ENCODE results near the gene SLC6A17.

Gene SLC6A17

DNA sequence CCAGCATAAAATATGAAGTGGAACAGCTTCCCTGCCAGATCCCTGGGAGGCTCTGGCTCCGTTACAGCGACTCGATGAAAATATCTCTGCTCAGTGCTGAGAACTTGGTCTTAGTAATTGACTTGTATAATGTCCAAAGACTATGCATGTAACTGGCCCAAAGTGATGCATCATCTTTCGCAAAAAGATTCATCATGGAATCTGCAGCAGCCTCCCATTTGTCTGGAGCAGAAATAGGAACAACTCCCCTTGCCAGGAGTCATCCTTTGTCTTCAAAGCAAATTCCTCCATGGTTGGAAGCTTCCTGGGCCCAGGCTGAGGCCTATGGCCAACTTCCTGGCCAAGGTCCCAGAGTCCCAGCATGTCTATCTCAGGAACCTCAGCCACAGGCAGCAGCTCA, 16.9 kb upstream of the SLC6A17 start:
- no peak for DNase-seq
- intact Hi-C loops (cut with DNase I): no loop called here

DNA sequence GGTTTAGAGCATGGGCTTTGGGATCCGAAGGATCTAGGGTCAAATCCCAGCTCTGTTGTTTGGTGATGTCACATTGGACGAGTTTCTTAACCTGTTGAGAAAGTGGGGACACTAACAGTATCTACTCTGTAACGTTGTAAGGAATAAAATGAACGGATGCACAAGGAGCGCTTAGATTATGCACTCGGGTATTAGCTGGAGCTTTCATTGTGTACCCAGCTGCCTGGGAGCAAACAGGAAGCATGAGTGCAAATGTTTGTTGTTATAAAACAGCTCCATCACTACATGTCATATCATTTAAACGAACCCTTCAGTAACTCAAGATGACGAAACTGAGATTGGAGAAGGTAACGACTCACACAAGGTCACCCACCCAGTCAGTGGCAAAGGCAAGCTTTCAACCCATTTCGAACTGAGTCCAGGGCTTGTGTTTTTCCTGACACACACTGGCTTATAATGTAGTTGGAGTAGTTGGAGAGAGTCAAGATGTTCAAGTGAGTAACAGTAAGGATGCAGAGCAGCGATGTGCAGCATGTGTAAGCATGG, 16.2 kb upstream of the SLC6A17 start:
- DNase-seq: no peak
- intact Hi-C loops (cut with DNase I): no loop called here

DNA sequence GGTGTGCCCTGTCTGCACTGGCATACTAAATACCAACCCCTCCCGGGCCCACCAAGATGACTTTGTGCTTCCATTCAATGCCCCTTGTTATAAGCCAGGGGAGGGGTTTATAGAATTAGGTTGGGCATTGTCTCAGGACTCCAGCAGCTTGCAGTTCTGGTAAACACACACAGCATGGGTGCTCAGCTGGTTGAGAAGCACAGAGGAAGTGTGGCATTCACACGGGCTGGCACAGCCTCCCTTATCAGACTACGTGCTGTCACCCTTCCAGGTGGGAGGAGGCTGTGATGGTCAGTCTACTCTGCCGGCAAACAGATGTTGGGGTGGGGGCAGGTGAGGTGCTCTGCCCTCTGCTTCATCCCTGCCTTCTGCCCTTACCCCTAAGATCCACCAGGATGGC, 15.0 kb upstream of the SLC6A17 start:
- peak in 1 of 42 donors; percentile 13 for DNase-seq
- intact Hi-C loops (cut with DNase I): no loop called here

DNA sequence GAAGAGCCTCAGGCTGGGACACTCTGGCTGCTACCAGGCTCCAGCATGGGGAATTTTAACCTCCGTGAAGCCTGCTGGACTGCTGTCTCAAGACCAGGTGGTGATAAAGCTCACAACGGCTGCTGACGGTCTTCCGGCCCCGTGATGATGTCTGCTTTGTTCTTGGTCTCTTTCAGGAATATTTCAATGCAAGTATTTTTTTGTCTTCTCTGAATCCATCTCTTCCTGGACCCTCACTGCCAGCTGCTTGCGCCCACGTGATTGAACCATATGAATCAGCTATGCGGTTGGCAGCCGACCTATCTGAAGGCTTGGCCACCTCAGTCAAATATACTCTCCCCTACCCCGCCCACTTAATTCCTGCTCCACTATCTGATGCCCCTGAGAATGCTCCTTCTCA, 14.6 kb upstream of the SLC6A17 start:
- no peak for DNase-seq
- intact Hi-C loops (cut with DNase I): no loop called here

DNA sequence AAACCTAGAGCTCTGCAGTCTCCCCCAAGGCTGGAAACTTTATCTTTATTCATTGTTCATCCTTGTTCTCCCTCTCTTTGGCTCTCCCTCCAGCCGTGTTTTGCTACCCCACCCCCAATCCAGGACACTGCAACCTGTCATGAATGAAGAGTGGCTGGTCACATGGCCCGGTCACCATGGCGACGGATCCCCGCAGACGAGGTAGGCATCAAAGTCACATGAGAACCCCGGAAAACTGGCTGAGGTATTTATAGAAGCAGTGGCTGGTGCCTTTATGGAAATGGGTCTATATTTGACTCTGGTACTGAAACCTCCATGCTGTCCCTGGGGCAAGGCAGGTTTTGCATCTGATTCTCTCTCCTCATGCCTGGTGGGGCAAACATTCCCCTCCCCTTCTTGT, 13.4 kb upstream of the SLC6A17 start:
- peak; percentile 68 to 96 (median 88) for DNase-seq
- intact Hi-C loops (cut with DNase I): no loop called here

DNA sequence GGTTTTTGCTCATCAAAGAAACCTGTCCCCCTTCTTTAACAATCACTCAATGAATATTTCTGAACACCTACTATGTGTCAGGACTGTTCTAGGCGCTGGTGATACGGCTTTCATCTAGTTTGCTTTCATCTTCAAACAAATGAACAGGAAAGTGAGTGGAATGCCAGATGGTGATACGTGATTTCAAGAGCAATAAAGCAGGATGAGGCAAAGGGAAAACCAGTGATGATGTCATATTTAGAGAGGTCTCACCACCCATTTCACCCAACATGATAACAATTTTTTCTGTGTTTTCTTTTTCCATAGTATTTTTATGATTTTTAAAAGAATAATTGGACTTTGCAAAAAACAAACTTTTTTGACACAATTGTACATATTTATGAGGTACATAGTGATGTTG, 11.3 kb upstream of the SLC6A17 start:
- DNase-seq: no peak
- intact Hi-C loops (cut with DNase I): no loop called here

DNA sequence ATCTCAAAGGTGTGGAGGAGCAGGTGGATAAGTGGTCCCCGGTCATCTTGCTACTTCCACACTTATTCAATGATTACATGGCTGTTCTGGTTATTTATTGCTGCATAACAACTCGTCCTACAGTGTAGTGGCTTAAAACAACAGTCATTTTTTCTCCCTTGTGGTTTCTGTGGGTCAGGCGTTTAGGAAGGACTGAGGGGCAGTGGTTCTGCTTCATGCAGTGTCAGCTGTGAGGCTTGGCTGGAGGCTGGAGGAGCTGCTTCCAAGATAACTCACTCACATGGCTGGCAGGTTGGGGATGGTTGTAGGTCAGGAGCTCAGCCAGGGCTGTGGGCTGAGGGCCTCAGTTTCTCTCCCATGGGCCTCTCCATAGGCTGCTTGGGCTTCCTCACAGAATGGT, 5.9 kb upstream of the SLC6A17 start:
- DNase-seq: no peak
- intact Hi-C loops (cut with DNase I): no loop called here

DNA sequence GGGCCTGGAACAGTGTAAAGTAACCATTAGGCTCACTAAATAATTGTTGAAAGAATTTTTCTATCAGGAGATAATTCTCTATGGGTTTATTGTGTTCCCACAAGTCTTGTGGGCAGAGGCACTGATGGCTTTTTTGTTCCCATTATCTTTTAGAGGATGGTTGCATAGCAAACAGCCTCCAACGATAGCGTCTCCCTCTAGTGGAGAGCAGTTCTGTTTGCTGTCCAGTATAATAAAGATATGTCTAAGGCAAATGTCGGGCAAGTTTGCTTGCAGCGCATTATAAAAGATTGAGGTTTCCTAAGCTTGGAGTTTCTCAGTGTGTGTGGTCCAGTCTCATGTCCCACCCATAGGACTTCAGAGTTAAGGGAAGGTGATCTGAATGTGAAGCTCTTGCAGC, 1.3 kb upstream of the SLC6A17 start:
- intact Hi-C loops (cut with DNase I): no loop called here
- DNase-seq: no peak

DNA sequence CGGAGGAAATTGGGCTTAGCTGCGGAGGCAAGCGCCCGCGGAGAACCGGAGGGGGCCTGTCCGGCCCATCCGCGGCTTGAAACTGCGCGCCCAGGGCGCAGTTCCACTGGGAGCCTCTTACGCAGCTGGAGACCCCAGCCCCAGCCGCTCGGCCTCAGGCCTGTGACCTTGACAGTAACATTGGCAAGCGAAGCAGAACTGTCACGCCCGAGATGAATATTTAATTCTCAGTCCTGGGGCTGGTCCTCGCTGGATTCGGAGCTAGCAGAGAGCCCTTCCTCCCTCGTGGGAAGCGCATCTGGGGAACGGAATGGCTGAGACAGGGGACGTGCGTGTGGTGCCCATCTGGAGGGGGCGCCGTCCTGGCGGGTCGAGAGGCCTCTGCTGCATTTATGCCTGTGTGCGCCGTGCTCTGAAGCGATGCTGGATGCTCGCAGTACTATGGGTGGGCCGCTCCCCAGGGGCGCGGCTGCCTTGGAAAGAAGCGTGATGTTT, 928 bp downstream of the SLC6A17 start:
- peak in 18 of 42 donors; percentile 9 to 66 (median 36) for DNase-seq
- intact Hi-C loops (cut with DNase I): no loop called here

DNA sequence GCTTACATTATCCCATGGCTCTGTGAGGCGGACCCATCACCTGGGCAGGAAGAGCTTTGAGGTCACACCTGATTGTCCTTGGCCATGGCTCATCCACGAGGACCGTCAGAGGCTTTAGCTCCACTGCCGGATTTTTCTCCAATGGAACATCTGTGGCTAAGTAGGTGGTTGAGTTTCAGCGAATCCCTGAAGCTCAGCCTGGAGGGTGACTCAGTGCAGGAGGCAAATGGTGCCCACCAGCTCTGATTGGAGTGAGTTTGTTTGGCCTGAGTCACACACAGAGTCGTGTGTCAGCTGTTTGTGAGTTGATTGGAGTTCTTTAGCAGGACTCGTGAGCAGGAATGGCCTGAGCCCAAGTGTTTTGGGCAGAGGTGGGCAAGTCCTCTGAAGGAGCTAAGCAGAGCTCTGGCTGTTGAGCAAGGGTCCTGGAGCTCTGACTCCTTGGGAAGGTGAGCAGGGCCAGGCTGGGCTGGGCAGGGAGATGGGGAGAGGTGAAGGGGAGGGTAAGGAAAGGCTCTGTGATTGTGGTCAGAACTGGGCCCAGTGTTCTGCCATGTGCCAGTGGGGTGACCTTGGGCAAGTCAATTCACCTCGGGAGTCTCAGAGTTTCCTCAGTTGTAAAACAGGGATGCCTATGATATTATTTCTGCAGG, 2.0 kb downstream of the SLC6A17 start:
- intact Hi-C loops (cut with DNase I): no loop called here
- peak in 24 of 42 donors; percentile 5 to 79 (median 49) for DNase-seq

DNA sequence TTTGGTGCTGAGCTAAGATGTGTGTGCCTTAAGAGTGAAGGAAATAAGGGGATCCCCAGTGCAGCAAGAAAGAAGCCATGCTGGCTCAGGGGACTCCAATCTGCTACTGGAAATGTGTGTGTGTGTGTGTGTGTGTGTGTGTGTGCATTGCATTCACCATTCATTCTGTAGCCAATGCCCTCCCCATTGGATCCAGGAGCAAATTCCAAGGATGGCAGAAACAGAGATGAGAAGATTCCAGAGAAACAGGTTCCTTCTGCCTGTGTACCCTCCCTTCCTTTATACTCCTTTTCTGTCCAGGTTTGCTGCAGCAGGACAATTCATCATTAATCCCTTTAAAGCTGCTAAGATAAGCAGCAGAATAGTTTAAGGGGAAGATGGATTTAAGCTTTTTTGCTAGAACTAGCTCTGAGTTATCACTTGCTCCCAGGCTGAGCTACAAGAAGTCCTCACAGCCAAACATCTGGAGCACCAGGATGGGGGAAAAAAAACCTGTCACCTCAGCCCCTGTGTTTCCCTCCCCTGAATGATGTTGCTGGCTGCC, 3.2 kb downstream of the SLC6A17 start:
- no peak for DNase-seq
- intact Hi-C loops (cut with DNase I): no loop called here

DNA sequence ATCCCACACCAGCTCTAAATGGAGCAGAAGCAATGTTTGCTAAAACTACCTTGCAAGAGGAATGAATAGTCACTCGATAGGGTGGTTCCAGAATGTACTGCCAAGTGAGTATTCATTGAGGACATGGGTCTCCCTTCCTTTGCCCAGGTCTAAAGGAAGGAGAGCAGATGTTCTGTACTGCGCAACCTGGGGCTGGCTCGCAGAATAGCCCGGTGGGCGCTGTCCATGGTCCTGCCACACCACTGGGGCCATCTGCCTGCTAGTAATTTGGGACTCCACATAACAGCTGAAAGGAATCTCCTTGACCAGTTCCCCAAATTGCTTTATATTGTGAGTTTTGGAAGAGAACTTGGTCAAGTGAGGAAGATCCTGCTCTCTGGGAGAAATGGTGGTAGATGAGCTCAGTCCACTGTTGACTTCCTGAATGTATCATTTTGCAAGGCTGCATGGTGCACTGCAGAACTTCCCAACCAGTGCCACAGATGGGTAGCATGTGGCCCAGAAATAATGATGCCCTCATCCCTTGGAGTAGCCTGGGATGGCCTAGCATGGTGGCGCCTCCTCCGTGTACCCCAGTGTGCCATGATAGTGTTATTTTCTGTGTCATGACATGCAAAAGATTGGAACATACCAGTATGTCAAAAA, 5.7 kb downstream of the SLC6A17 start:
- DNase-seq: no peak
- intact Hi-C loops (cut with DNase I): no loop called here

DNA sequence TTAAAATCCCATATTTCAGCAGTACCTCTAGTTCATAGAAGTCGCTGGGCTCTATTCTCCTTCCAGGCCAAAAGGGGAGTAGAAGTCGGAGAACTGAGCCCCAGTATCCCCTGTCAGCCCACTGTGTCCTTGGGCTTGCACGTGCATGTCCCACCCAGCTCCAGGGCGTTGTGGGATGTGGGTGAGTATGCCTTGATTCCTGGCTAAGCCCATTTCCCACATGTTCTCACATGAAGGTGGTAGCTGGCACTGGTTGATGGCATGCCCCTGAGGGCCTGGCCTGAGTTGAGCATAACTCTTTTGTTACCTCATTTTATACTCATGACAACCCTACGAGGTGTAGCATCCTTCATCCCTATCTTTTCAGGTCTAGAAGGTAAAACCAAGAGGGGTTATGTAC, 8.0 kb downstream of the SLC6A17 start:
- intact Hi-C loops (cut with DNase I): no loop called here
- DNase-seq: no peak

DNA sequence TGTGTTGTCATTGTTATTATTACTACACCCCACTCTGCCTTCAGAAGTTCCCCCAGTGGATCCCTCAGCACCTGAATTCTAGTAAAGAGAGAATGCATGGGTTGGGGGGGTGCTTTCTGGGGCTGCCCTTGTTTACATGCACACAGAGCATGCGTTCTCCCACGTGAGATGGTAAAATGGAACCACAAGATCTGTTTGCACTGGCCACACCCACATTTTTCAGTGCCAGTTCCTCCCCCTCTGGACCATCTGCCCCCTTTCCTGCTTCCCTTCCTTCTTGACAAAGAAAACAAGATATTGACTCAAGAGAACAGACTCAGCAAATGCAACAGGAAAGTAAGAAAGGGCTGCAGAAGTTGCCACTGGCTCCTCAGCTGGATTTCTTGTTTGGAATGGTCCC, 8.9 kb downstream of the SLC6A17 start:
- intact Hi-C loops (cut with DNase I): no loop called here
- no peak for DNase-seq

DNA sequence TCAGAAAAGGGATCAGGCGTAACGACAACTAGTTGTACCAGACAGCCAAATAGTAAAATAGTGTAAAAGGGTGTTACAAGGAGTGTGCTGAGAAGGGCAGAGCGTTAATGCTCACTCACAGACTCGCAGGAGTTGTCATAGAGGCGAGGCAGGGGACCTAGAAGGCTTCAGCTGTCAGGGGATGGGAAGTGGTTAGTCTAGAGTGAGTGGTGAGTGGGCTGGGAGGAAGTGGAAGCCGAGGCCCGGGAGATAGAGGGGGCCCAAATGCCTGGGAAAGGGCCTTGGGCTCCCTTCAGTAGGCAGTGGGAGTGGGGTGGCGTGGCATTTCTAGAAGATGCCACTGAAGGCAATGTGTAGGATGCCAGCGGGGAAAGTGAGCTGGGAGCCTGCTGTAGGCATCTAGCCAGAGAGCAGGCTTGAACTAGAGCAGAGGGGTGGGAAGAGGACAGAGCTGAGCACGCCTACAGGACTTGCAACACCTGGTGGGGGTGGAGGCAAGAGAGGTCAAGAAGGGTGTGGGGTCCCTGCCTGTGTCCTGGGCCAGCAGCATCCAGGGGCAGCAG, 10.3 kb downstream of the SLC6A17 start:
- intact Hi-C loops (cut with DNase I): no loop called here
- DNase-seq: peak in 22 of 42 donors; percentile 19 to 80 (median 34)

DNA sequence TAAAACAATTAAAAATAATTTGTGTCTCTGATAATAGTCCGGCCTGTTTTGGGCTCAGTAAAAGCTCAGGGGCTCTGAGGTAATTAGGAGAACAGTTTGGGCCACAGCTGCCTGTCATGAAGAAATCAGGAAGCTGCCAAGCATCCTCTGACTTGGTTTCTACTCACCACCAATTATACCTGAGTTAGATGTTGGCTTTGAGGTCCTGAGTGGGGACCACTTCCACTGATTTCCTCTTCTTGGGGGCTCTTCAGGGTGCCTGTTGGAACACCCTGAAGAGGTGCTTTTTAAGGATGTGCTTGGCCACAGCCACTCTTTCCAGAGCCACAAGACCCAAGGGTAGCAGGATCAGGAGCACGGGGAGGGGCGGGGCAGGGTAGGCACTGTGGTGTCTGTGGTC, 10.9 kb downstream of the SLC6A17 start:
- intact Hi-C loops (cut with DNase I): no loop called here
- DNase-seq: no peak

DNA sequence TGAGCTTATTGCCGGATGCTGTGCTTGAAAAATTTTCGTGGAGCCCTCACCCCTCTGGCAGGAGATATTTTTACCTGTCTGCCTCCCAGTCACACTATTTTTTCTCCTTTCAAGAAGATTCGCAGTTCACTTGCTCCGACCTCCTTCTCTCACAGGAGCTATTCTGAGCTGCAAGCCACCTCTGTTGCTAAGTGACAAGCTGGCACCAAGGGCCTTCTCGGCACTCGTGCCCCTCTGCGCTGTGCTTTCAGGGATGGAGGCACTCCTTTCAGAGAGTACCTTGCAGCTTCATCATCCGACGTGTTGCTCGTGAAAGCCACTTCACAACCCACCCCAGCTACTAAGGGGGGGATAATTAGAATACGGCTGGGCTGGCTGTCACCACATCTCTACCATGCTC, 11.6 kb downstream of the SLC6A17 start:
- intact Hi-C loops (cut with DNase I): no loop called here

DNA sequence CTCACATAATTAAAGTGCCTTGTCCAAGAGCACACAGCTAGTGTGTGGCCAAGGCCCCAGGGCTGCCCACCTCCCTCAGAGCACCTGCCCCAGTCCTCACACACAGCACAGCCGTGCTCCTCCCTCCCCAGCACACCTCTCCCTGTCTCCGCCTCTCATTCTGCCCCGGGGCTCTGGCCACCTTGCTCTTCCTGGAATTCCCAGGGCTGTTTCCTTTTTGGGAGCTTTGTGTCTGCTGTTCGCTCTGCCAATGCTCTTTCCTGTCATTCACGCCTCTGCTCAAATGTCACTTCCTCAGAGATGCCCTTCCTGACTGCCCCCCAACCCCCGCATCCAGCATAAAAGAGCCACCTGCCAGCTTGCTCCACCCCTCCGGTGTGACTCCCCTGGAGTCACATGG, 13.3 kb downstream of the SLC6A17 start:
- no peak for DNase-seq

More for the DNA sequence above, 11.6 kb downstream of the SLC6A17 start:
- peak in 41 of 42 donors; percentile 24 to 92 (median 68) for DNase-seq

DNA sequence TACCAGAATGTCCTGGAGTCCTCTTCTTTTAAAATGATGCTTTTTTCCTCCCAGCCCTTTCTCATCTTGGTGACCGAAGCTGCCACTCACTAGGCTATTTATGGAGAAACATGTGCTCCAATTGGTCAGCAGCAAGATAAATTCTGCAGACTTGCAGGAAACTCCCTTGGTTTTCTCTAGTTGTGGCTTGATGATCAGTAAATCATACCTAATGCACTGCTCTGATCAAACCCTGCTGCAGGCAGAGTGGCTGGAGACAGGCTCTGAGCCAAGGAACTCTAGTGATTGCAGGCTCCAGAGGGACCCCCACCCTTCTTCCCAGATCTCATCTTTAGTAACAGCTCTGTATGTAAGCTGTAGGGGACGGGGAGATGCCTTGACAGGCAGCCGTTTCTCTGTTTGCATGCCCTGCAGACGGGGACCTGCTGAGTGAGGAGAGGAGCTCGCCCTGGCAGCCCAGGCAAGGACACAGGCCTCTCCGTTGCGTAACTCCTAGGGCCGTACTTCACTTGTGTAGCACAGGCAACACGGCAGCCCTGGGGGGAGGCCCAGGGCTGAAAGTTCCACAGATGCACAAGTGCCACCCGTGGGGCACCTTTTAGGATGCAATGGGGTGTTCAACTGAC, 14.5 kb downstream of the SLC6A17 start:
- DNase-seq: no peak

More for the DNA sequence above, 13.3 kb downstream of the SLC6A17 start:
- intact Hi-C loops (cut with DNase I): no loop called here

More for the DNA sequence above, 14.5 kb downstream of the SLC6A17 start:
- intact Hi-C loops (cut with DNase I): no loop called here

Measured in head of caudate nucleus (tissue), 42 donors.